DMS 273 (cell line): Measurements from ENCODE around the gene BCL11A.

ENCODE experiments used
- DNase-seq: peaks from one replicate; lab custom pipeline; 2025; ENCODE audit not compliant: unreplicated experiment; lab: John Stamatoyannopoulos, UW

The BCL11A gene

GRCh38 chr2:60559880-60560279, 6.4 kb upstream of the BCL11A start:
- DNase-seq = no peak

- no peak for DNase-seq
Observed at GRCh38 chr2:60558536-60558935, 5.1 kb upstream of the BCL11A start.

- no peak for DNase-seq
Observed at GRCh38 chr2:60557486-60557864, 4.0 kb upstream of the BCL11A start.

- no peak for DNase-seq
Observed at GRCh38 chr2:60556576-60557485, 3.4 kb upstream of the BCL11A start.

GRCh38 chr2:60556175-60556574, 2.7 kb upstream of the BCL11A start:
- DNase-seq = no peak

GRCh38 chr2:60555783-60556139, 2.3 kb upstream of the BCL11A start:
- no peak for DNase-seq

- peak; percentile 86 for DNase-seq
Observed at GRCh38 chr2:60555066-60555782, 1.8 kb upstream of the BCL11A start.

- DNase-seq = peak; percentile 74
Observed at GRCh38 chr2:60554646-60555065, 1.2 kb upstream of the BCL11A start.

- DNase-seq = peak; percentile 78
Observed at GRCh38 chr2:60554074-60554645, 706 bp upstream of the BCL11A start.

GRCh38 chr2:60552851-60553494, 481 bp downstream of the BCL11A start:
- DNase-seq = peak; percentile 68

GRCh38 chr2:60552078-60552850, 1.2 kb downstream of the BCL11A start:
- peak; percentile 76 for DNase-seq

- peak; percentile 80 for DNase-seq
Observed at GRCh38 chr2:60551240-60552077, 2.0 kb downstream of the BCL11A start.

GRCh38 chr2:60550984-60551239, 2.5 kb downstream of the BCL11A start:
- DNase-seq = no peak

GRCh38 chr2:60550178-60550983, 3.1 kb downstream of the BCL11A start:
- peak; percentile 95 for DNase-seq

GRCh38 chr2:60549928-60550177, 3.6 kb downstream of the BCL11A start:
- DNase-seq = no peak

GRCh38 chr2:60549238-60549927, 4.1 kb downstream of the BCL11A start:
- peak; percentile 78 for DNase-seq

GRCh38 chr2:60548845-60549237, 4.6 kb downstream of the BCL11A start:
- DNase-seq = peak; percentile 54

- no peak for DNase-seq
Observed at GRCh38 chr2:60548311-60548710, 5.1 kb downstream of the BCL11A start.

GRCh38 chr2:60547841-60548240, 5.6 kb downstream of the BCL11A start:
- no peak for DNase-seq
